K562 (cell line): Measurements from ENCODE around the gene NRXN3. TPM values are rescaled to one million over a fixed set of nuclear protein-coding genes. Genes with fewer than 3 reads are reported as not detected.

ENCODE experiments used
- ATAC-seq: fragments of 200-7000 bp; cut with Tn5 transposase; 3 replicates; pipeline ENCODE4 v1.9.1; 2020; ENCODE audit warnings: moderate library complexity
- BruUV-seq: library from RNA; stranded (reverse); fragments of 400-500 nt; replicated peaks from 2 replicates; lab custom pipeline; 2021; lab: Mats Ljungman, UMichigan
- CTCF ChIA-PET: fragments of 300-600 bp; formaldehyde crosslinking; extraction: SDS; loops from one replicate; lab custom pipeline; 2021; ENCODE audit warnings: low intra/inter-chr PET ratio; lab: Yijun Ruan, JAX
- POLR2A ChIA-PET: fragments of 300-600, 350-650 bp; sonication (Branson Sonifier 250); formaldehyde crosslinking; extraction: SDS; loops from one replicate; lab custom pipeline; 2021; ENCODE audit warnings: antibody characterized with exemption, inconsistent platforms; lab: Yijun Ruan, JAX
- DNase-seq, 4 experiments: peaks; one replicate each; pipeline versions ENCODE4 v3.0.0 to v3.0.0-alpha.2; 2011 to 2018; ENCODE audit warnings: low spot score in 3 of 4, mixed read lengths in 3 of 4; ENCODE audit errors: extremely low read depth in 1 of 4
- FAIRE-seq: peaks from 2 replicates; lab custom pipeline; 2011; peaks lifted over from hg19 to GRCh38; lab: Jason Lieb, UNC
- H2AFZ ChIP-seq: 2 replicates; pipeline ENCODE4 v1.6.0; 2011; ENCODE audit warnings: low read depth, low read length, control low read depth, inconsistent platforms
- H3K27ac ChIP-seq: fragments of 200-600 bp; 3 replicates; pipeline ENCODE4 v1.8.0; 2011; ENCODE audit warnings: low read depth, mild to moderate bottlenecking, control low read depth, inconsistent platforms, low read length, moderate library complexity, mixed read lengths; ENCODE audit errors: extremely low read depth
- H3K27me3 ChIP-seq, 2 experiments: fragments of 300-600 bp in 1 of 2; 2 replicates in 1 of 2; 3 replicates in 1 of 2; pipeline versions ENCODE4 v1.6.0 to v1.8.0; 2011; ENCODE audit warnings: inconsistent platforms in 2 of 2, low read length in 2 of 2, mild to moderate bottlenecking in 1 of 2, mixed read lengths in 1 of 2, moderate library complexity in 1 of 2; ENCODE audit not compliant: control insufficient read depth in 2 of 2, insufficient read depth in 2 of 2
- H3K36me3 ChIP-seq: fragments of 300-600 bp; 3 replicates; pipeline ENCODE4 v1.8.0; 2011; ENCODE audit warnings: mild to moderate bottlenecking, low read length, inconsistent platforms; ENCODE audit not compliant: control insufficient read depth, insufficient read depth
- H3K4me1 ChIP-seq, 2 experiments: fragments of 200-600 bp in 1 of 2; replicated peaks in 1 of 2; 2 replicates in 1 of 2; 3 replicates in 1 of 2; pipeline versions ENCODE4 v1.5.1 to v1.8.0; 2011; ENCODE audit warnings: inconsistent platforms in 2 of 2, low read length in 2 of 2, mild to moderate bottlenecking in 1 of 2, mixed read lengths in 1 of 2, moderate library complexity in 1 of 2; ENCODE audit not compliant: control insufficient read depth in 2 of 2, insufficient read depth in 2 of 2
- H3K4me2 ChIP-seq: 2 replicates; pipeline ENCODE4 v1.6.1; 2011; ENCODE audit warnings: low read length, control low read depth, inconsistent platforms, mixed read lengths; ENCODE audit not compliant: insufficient read depth
- H3K4me3 ChIP-seq: fragments of 200-600 bp; sonication (generic), shearing (Covaris generic); 2 replicates; pipeline ENCODE4 v1.5.1; 2016; ENCODE audit warnings: control low read depth, inconsistent platforms
- H3K79me2 ChIP-seq: fragments of 200-600 bp; 3 replicates; pipeline ENCODE4 v1.8.0; 2011; ENCODE audit warnings: low read length, inconsistent platforms; ENCODE audit not compliant: control insufficient read depth, insufficient read depth
- H3K9ac ChIP-seq, 2 experiments: 2 replicates each; pipeline versions ENCODE4 v1.6.0 to v1.6.1; 2011; ENCODE audit warnings: low read depth in 2 of 2, low read length in 2 of 2, control low read depth in 1 of 2, inconsistent platforms in 1 of 2, mild to moderate bottlenecking in 1 of 2, mixed read lengths in 1 of 2; ENCODE audit not compliant: insufficient read depth in 1 of 2
- H3K9me1 ChIP-seq: one replicate; pipeline ENCODE4 v1.6.0; 2011; ENCODE audit warnings: inconsistent platforms, mild to moderate bottlenecking, low read length, moderate library complexity; ENCODE audit not compliant: control insufficient read depth, insufficient read depth
- H3K9me3 ChIP-seq: replicated peaks from 2 replicates; pipeline ENCODE4 v1.5.1; 2011; ENCODE audit warnings: low read depth, low read length, inconsistent platforms; ENCODE audit not compliant: control insufficient read depth, insufficient read depth
- H4K20me1 ChIP-seq: replicated peaks from 2 replicates; pipeline ENCODE4 v1.6.1; 2011; ENCODE audit warnings: low read length, inconsistent platforms, mixed read lengths; ENCODE audit not compliant: control insufficient read depth, insufficient read depth
- CCAR2 ChIP-seq: fragments of 200-400 bp; formaldehyde crosslinking; IDR thresholded peaks from 2 replicates; pipeline ENCODE4 v1.6.1; 2017; ENCODE audit warnings: mild to moderate bottlenecking, low read depth, low read length
- HDGF ChIP-seq: fragments of 450-650 bp; IDR thresholded peaks from 2 replicates; pipeline ENCODE4 v1.6.1; 2016
- NCOA2 ChIP-seq, 2 experiments: fragments of 450-650 bp; IDR thresholded peaks; 2 replicates each; pipeline ENCODE4 v1.6.1; 2018; ENCODE audit warnings: mild to moderate bottlenecking in 2 of 2, moderate library complexity in 1 of 2; ENCODE audit not compliant: partially characterized antibody in 2 of 2
- NCOR1 ChIP-seq: fragments of 450-650 bp; IDR thresholded peaks from 2 replicates; pipeline ENCODE4 v1.6.1; 2016; ENCODE audit warnings: mild to moderate bottlenecking, moderate library complexity
- RBM22 ChIP-seq: fragments of 200-400 bp; formaldehyde crosslinking; IDR thresholded peaks from 2 replicates; pipeline ENCODE4 v1.6.1; 2018; ENCODE audit warnings: low read length, low read depth; ENCODE audit not compliant: poor library complexity, severe bottlenecking
- SAP30 ChIP-seq: fragments of 200-600 bp; sonication (generic); IDR thresholded peaks from 2 replicates; pipeline ENCODE4 v1.6.1; 2012; ENCODE audit warnings: borderline replicate concordance, low read depth, mild to moderate bottlenecking, moderate library complexity, low read length, control low read depth, inconsistent platforms; ENCODE audit not compliant: insufficient read depth, poor library complexity, severe bottlenecking
- SMAD4 ChIP-seq: fragments of 250-450 bp; sonication (Bioruptor Pico); conservative IDR thresholded peaks from 2 replicates; pipeline ENCODE4 v1.8.0; 2021; ENCODE audit warnings: inconsistent platforms, mild to moderate bottlenecking, moderate library complexity
- XRCC3 ChIP-seq: fragments of 450-650 bp; IDR thresholded peaks from 2 replicates; pipeline ENCODE4 v1.6.1; 2017; ENCODE audit warnings: mild to moderate bottlenecking, moderate library complexity
- ZNF239 ChIP-seq: fragments of 250-450 bp; sonication (Bioruptor Pico); IDR thresholded peaks from 2 replicates; pipeline ENCODE4 v1.4.0; 2020; ENCODE audit warnings: mild to moderate bottlenecking
- ZSCAN32 ChIP-seq: fragments of 450-650 bp; formaldehyde crosslinking; IDR thresholded peaks from 2 replicates; pipeline ENCODE4 v1.4.0; 2020; ENCODE audit warnings: mild to moderate bottlenecking, moderate library complexity
- WGBS: fragments of 100-300 bp; shearing (Covaris generic); methylation state at CpG from one replicate; pipeline ENCODE4 v1.1.6; 2016; ENCODE audit warnings: low coverage, mixed read lengths; ENCODE audit not compliant: insufficient coverage; ENCODE audit errors: missing lambda C conversion rate; 5-methylcytosine and 5-hydroxymethylcytosine counted together
- in situ Hi-C: fragments of 300-500 bp; cut with MboI; formaldehyde crosslinking; loops from 4 replicates; pipeline ENCODE4 v1.15.0; 2018; ENCODE audit warnings: inconsistent platforms, mixed read lengths
- intact Hi-C: fragments of 100-400 bp; cut with micrococcal nuclease; formaldehyde crosslinking; loops from 2 replicates; pipeline ENCODE4 v1.14.2; 2022
- polyA plus RNA-seq, 8 experiments: library from polyadenylated mRNA; depleted of rRNA in 4 of 8; stranded (reverse) in 5 of 8; unstranded in 3 of 8; fragments of >200 nt; fragmentation: Nextera tagmentation in 2 of 8; fragmentation: Illumina TruSeq in 1 of 8; extraction: Ambion mirVana in 2 of 8; extraction: Trizol in 1 of 8; gene quantifications; 2 replicates each; pipeline versions ENCODE4 v1.2.1 to v1.2.3, GENCODE V29; 2011 to 2014; ENCODE audit warnings: inconsistent platforms in 1 of 8, missing spikeins in 1 of 8
- total RNA-seq, 7 experiments: library from RNA; depleted of rRNA in 6 of 7; stranded (reverse); fragments of >200 nt in 6 of 7; fragmentation: Illumina TruSeq in 2 of 7; extraction: Trizol in 2 of 7; gene quantifications; 2 replicates each; pipeline versions ENCODE4 v1.2.1 to v1.2.3, GENCODE V29; 2011 to 2021; ENCODE audit warnings: low replicate concordance in 1 of 7
- TF ChIP-seq, protein P1 (sequence below): fragments of 200-800 bp; sonication (Bioruptor generic); IDR thresholded peaks from 2 replicates; pipeline ENCODE4 v1.6.1; 2016; ENCODE audit warnings: missing genetic modification characterization, missing compliant biosample characterization
- TF ChIP-seq, protein P2 (sequence below): fragments of 250-450 bp; sonication (Bioruptor Pico); IDR thresholded peaks from 2 replicates; pipeline ENCODE4 v1.8.0; 2021; ENCODE audit warnings: borderline replicate concordance, mild to moderate bottlenecking, moderate library complexity; ENCODE audit not compliant: poor library complexity, severe bottlenecking

Gene NRXN3
- total and polyA plus RNA-seq, 9 of the 15 experiments (the other 6 are each of a cell fraction or from before 2014, with no cell fraction given), result 0.09 TPM; not detected in 8

DNA sequence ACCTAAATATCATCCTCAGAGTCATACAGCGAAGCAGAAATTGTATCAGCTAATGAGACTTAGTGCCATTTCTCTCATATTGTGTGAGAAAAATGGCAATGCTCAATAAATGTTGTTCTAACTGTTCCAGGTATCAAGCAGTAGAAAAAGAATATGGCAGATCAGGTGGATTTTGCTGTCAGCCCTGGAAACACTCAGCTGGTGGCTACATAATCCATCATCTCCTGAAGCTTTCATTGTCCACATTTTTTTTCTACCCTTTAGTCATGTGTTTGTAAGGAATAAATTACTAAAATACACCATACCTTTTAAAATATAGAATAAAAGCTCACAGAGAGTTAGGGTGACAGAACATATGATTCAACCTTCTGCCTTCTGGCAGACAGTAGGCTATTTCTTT lies 1200.8 kb downstream of the NRXN3 start:
- POLR2A ChIA-PET, result no interaction called here

More for the DNA sequence above, 1200.8 kb downstream of the NRXN3 start:
- Histone ChIP-seq H3K27me3 (no peaks in the 10 kb centered on the region), H3K27ac (no peak overlapping the region), H2AFZ (no peak overlapping the region), H3K9me1 (no peaks in the 10 kb centered on the region), H3K4me1 (no peaks in the 10 kb centered on the region), H3K9ac (no peak overlapping the region), H3K4me3 (no peak overlapping the region), H3K4me2 (no peak overlapping the region), H4K20me1 (no peaks in the 10 kb centered on the region), H3K9me3 (no peaks in the 10 kb centered on the region), H3K36me3 (no peaks in the 10 kb centered on the region), H3K79me2 (no peaks in the 10 kb centered on the region)
- CTCF ChIA-PET, result no interaction called here
- no peak for ATAC-seq
- no TSS peak for BruUV-seq
- 0% methylated on average over 1 of the region's 1 CpG for WGBS
- DNase-seq, result no peak
- in situ Hi-C loops, result no loop called here
- no peak for FAIRE-seq
- TF ChIP-seq ZSCAN32 (CRISPR knock-in tag) (no peak), HDGF (no peak), ZNF239 (CRISPR knock-in tag) (no peak), NCOR1 (no peak), NCOA2 (IDR thresholded peaks at IDR 0.05; ENCODE audit: partially characterized antibody in 2 of 2) (no peak), RBM22 (no peak), XRCC3 (no peak), SMAD4 (CRISPR knock-in tag) (no peak), SAP30 (no peak), CCAR2 (no peak)
- TF ChIP-seq, protein P1, sequence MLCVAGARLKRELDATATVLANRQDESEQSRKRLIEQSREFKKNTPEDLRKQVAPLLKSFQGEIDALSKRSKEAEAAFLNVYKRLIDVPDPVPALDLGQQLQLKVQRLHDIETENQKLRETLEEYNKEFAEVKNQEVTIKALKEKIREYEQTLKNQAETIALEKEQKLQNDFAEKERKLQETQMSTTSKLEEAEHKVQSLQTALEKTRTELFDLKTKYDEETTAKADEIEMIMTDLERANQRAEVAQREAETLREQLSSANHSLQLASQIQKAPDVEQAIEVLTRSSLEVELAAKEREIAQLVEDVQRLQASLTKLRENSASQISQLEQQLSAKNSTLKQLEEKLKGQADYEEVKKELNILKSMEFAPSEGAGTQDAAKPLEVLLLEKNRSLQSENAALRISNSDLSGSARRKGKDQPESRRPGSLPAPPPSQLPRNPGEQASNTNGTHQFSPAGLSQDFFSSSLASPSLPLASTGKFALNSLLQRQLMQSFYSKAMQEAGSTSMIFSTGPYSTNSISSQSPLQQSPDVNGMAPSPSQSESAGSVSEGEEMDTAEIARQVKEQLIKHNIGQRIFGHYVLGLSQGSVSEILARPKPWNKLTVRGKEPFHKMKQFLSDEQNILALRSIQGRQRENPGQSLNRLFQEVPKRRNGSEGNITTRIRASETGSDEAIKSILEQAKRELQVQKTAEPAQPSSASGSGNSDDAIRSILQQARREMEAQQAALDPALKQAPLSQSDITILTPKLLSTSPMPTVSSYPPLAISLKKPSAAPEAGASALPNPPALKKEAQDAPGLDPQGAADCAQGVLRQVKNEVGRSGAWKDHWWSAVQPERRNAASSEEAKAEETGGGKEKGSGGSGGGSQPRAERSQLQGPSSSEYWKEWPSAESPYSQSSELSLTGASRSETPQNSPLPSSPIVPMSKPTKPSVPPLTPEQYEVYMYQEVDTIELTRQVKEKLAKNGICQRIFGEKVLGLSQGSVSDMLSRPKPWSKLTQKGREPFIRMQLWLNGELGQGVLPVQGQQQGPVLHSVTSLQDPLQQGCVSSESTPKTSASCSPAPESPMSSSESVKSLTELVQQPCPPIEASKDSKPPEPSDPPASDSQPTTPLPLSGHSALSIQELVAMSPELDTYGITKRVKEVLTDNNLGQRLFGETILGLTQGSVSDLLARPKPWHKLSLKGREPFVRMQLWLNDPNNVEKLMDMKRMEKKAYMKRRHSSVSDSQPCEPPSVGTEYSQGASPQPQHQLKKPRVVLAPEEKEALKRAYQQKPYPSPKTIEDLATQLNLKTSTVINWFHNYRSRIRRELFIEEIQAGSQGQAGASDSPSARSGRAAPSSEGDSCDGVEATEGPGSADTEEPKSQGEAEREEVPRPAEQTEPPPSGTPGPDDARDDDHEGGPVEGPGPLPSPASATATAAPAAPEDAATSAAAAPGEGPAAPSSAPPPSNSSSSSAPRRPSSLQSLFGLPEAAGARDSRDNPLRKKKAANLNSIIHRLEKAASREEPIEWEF (CRISPR knock-in tag), result no peak
- TF ChIP-seq, protein P2, sequence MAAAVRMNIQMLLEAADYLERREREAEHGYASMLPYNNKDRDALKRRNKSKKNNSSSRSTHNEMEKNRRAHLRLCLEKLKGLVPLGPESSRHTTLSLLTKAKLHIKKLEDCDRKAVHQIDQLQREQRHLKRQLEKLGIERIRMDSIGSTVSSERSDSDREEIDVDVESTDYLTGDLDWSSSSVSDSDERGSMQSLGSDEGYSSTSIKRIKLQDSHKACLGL, result no peak
- intact Hi-C loops, result no loop called here
